DOHH2 (cell line): Measurements from ENCODE around the gene XAF1.

Source experiments
- CTCF ChIP-seq: fragments of 200-600 bp; sonication (generic); IDR thresholded peaks from one replicate; pipeline ENCODE4 v1.5.1; 2014; ENCODE audit warnings: antibody characterized with exemption, mild to moderate bottlenecking, low read depth, low read length; ENCODE audit not compliant: poor library complexity, severe bottlenecking
- EZH2phosphoT487 ChIP-seq: fragments of 200-600 bp; sonication (generic); IDR thresholded peaks from 2 replicates; pipeline ENCODE4 v1.6.1; 2017; ENCODE audit warnings: borderline replicate concordance, mild to moderate bottlenecking, antibody characterized with exemption, low read length, moderate library complexity, mixed read lengths

DNA sequence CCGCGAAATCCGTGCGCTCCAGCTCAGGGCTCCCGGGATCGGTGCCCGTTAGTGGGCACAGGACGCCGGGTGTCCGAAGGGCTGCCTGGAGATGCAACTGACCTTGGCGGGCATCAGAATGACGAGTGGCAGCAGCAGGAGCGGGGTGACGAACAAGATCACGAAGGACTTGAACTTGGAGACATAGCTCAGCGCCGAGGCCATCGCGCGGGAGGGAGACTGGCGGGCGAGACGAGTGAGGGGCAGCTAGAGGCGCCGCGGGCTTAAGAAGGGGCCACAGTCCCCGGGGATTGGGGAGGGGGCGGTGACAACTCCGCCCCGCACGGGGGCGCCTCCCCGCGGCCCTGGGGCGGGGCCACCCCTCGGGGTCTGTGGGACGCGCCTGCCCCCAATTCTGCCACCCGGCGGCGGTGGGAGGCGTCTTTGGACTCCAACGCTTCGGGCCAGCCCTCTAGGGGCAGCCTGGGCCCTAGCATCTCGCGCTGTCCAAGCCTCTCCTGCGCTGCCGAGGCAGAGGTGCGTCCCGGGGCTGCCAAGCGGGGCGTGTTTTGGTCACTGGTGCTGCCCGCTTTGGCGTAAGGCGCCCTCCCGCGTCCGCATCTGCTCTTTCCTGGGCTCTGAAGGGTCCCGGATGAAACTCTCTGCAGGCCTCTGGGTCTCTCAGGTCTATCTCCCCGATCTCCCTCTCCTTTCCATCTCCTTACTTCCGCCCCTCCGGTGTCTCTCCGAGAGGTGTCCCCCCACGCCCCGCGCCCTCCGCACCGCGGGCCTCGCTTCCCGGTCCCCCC lies 42.5 kb upstream of the XAF1 start, which contains the start of gene SLC13A5:
- TF ChIP-seq CTCF: no peak
- no peak for TF ChIP-seq EZH2phosphoT487
